ENCODE results near the gene CFAP58.

CFAP58 gene

GRCh38 chr10:104487794-104488438, 134.3 kb downstream of the CFAP58 start:
- DNase-seq (ENCODE audit: low read depth) = no peak

- DNase-seq (ENCODE audit: low read depth) = no peak
Observed at GRCh38 chr10:104488439-104488832, 134.8 kb downstream of the CFAP58 start.

GRCh38 chr10:104492329-104492940, 138.8 kb downstream of the CFAP58 start:
- DNase-seq (ENCODE audit: low read depth) = no peak

GRCh38 chr10:104498347-104499081, 144.9 kb downstream of the CFAP58 start:
- DNase-seq (ENCODE audit: low read depth) = no peak

GRCh38 chr10:104501449-104501848, 147.8 kb downstream of the CFAP58 start:
- DNase-seq (ENCODE audit: low read depth) = no peak

GRCh38 chr10:104501864-104502579, 148.4 kb downstream of the CFAP58 start:
- DNase-seq (ENCODE audit: low read depth) = no peak

GRCh38 chr10:104502907-104503306, 149.3 kb downstream of the CFAP58 start:
- no peak for DNase-seq (ENCODE audit: low read depth)
